ENCODE data around the gene SLC48A1.

Gene SLC48A1

GRCh38 chr12:47791351-47791746 lies 18.3 kb downstream of the SLC48A1 start:
- in situ Hi-C loops (cut with HindIII; ENCODE audit: low pct_ligation_motif_present, low sequenced_read_pairs): no loop called here
- Histone ChIP-seq H3K27ac (no peak overlapping the region), H3K27me3 (replicated peaks) (no peaks in the 10 kb centered on the region), H3K36me3 (replicated peaks) (peaks cover 94% of the 10 kb centered on the region), H3K4me3 (ENCODE audit: low read depth, low read length) (no peak overlapping the region)
- TF ChIP-seq CTCF (IDR thresholded peaks at IDR 0.05; ENCODE audit: low read depth, low read length, missing control alignments): no peak
- DNase-seq: no peak

GRCh38 chr12:47791874-47792273 lies 18.8 kb downstream of the SLC48A1 start:
- TF ChIP-seq CTCF (IDR thresholded peaks at IDR 0.05; ENCODE audit: low read depth, low read length, missing control alignments): no peak
- Histone ChIP-seq H3K4me3 (ENCODE audit: low read depth, low read length) (no peak overlapping the region), H3K27ac (no peak overlapping the region), H3K27me3 (replicated peaks) (no peaks in the 10 kb centered on the region), H3K36me3 (replicated peaks) (peaks cover 94% of the 10 kb centered on the region)
- in situ Hi-C loops (cut with HindIII; ENCODE audit: low pct_ligation_motif_present, low sequenced_read_pairs): no loop called here
- no peak for DNase-seq

- no peak for DNase-seq
- peaks cover 90% of the 10 kb centered on the region for H3K36me3 ChIP-seq (replicated peaks)
- no peaks in the 10 kb centered on the region for H3K27me3 ChIP-seq (replicated peaks)
- no peak overlapping the region for H3K27ac ChIP-seq
- no peak for TF ChIP-seq CTCF (IDR thresholded peaks at IDR 0.05; ENCODE audit: low read depth, low read length, missing control alignments)
- no peak overlapping the region for H3K4me3 ChIP-seq (ENCODE audit: low read depth, low read length)
- in situ Hi-C loops (cut with HindIII; ENCODE audit: low pct_ligation_motif_present, low sequenced_read_pairs): no loop called here
Observed at GRCh38 chr12:47793015-47793681, 20.1 kb downstream of the SLC48A1 start.

GRCh38 chr12:47794679-47795078 lies 21.6 kb downstream of the SLC48A1 start:
- Histone ChIP-seq H3K27me3 (replicated peaks) (no peaks in the 10 kb centered on the region), H3K4me3 (ENCODE audit: low read depth, low read length) (no peak overlapping the region), H3K36me3 (replicated peaks) (peaks cover 79% of the 10 kb centered on the region), H3K27ac (no peak overlapping the region)
- TF ChIP-seq CTCF (IDR thresholded peaks at IDR 0.05; ENCODE audit: low read depth, low read length, missing control alignments): no peak
- DNase-seq: no peak
- in situ Hi-C loops (cut with HindIII; ENCODE audit: low pct_ligation_motif_present, low sequenced_read_pairs): no loop called here

- in situ Hi-C loops (cut with HindIII; ENCODE audit: low pct_ligation_motif_present, low sequenced_read_pairs): no loop called here
- Histone ChIP-seq H3K36me3 (replicated peaks) (peaks cover 73% of the 10 kb centered on the region), H3K27ac (no peak overlapping the region), H3K27me3 (replicated peaks) (no peaks in the 10 kb centered on the region), H3K4me3 (ENCODE audit: low read depth, low read length) (no peak overlapping the region)
- no peak for TF ChIP-seq CTCF (IDR thresholded peaks at IDR 0.05; ENCODE audit: low read depth, low read length, missing control alignments)
- DNase-seq: no peak
Observed at GRCh38 chr12:47795121-47795813, 22.2 kb downstream of the SLC48A1 start.

Data from brain microvascular endothelial cell (primary cell).